Natural killer cell treated with Interleukin-12 subunit alpha and Interleukin-12 subunit beta and Interleukin-15 and Interleukin-18, amount 100 ng/mL, for 72 hours (primary cell): ENCODE results near the gene MGAT1. TPM values are rescaled to one million over a fixed set of nuclear protein-coding genes. Genes with fewer than 3 reads are reported as not detected.

Source experiments
- total RNA-seq, 2 donors: library from RNA; stranded (reverse); gene quantifications; one replicate each; pipeline ENCODE4 v1.2.3, GENCODE V29; 2022

Gene MGAT1
- total RNA-seq, 2 donors from 2014 or later: 141 to 157 TPM

Other genes starting within 250 kb of the MGAT1 start
- not detected for gene SCGB3A1, start 211.3 kb downstream of the MGAT1 start, total RNA-seq
- gene FLT4, start 153.2 kb downstream of the MGAT1 start, total RNA-seq: under 1 TPM; 0.26 to 0.47 TPM
- gene OR2Y1, start 62.7 kb downstream of the MGAT1 start, total RNA-seq: not detected
- 10 to 100 TPM; 17.5 to 21.7 TPM for gene ZFP62, start 58.5 kb upstream of the MGAT1 start, total RNA-seq
- gene BTNL8, start 96.4 kb upstream of the MGAT1 start, total RNA-seq: not detected
- gene BTNL3, start 186.0 kb upstream of the MGAT1 start, total RNA-seq: not detected
- gene BTNL9, start 237.5 kb upstream of the MGAT1 start, total RNA-seq: not detected